IMR-90 (cell line): Measurements from ENCODE around the gene RPS19BP1.

ENCODE experiments used
- CEBPB ChIP-seq: IDR thresholded peaks from 2 replicates; pipeline ENCODE4 v1.6.1; 2012; ENCODE audit warnings: low read depth, low read length, improper control_type of control experiment
- CTCF ChIP-seq: conservative IDR thresholded peaks from 2 replicates; pipeline ENCODE4 v1.5.1; 2012; ENCODE audit warnings: mild to moderate bottlenecking, low read depth, low read length, improper control_type of control experiment
- ELK1 ChIP-seq: fragments of 150-350 bp; IDR thresholded peaks from 2 replicates; pipeline ENCODE4 v1.6.1; 2016; ENCODE audit warnings: low read depth, mild to moderate bottlenecking, low read length, moderate library complexity, borderline replicate concordance
- MAFK ChIP-seq: IDR thresholded peaks from 2 replicates; pipeline ENCODE4 v1.6.1; 2012; ENCODE audit warnings: low read depth, low read length, improper control_type of control experiment
- MXI1 ChIP-seq: IDR thresholded peaks from 2 replicates; pipeline ENCODE4 v1.6.1; 2012; ENCODE audit warnings: low read depth, mild to moderate bottlenecking, low read length, moderate library complexity, borderline replicate concordance
- NFE2L2 ChIP-seq: fragments of 150-350 bp; IDR thresholded peaks from 2 replicates; pipeline ENCODE4 v1.6.1; 2016; ENCODE audit warnings: low read depth, mild to moderate bottlenecking, low read length
- POLR2A ChIP-seq: IDR thresholded peaks from 2 replicates; pipeline ENCODE4 v1.6.1; 2012; ENCODE audit warnings: mild to moderate bottlenecking, low read depth, low read length
- RAD21 ChIP-seq: IDR thresholded peaks from 2 replicates; pipeline ENCODE4 v1.6.1; 2012; ENCODE audit warnings: low read length, improper control_type of control experiment
- RCOR1 ChIP-seq: IDR thresholded peaks from 2 replicates; pipeline ENCODE4 v1.6.1; 2012; ENCODE audit warnings: mild to moderate bottlenecking, low read length, improper control_type of control experiment; ENCODE audit not compliant: insufficient replicate concordance
- SMC3 ChIP-seq: fragments of 150-350 bp; IDR thresholded peaks from 2 replicates; pipeline ENCODE4 v1.6.1; 2016; ENCODE audit warnings: low read depth, mild to moderate bottlenecking, antibody characterized with exemption, low read length, moderate library complexity
- USF2 ChIP-seq: fragments of 150-350 bp; IDR thresholded peaks from 2 replicates; pipeline ENCODE4 v1.6.1; 2017; ENCODE audit warnings: mild to moderate bottlenecking, antibody characterized with exemption, low read length, low read depth

GRCh38 chr22:39496131-39496838 is 36.3 kb downstream of the RPS19BP1 start:
- TF ChIP-seq CTCF (peak; percentile 70), RCOR1 (no peak), RAD21 (peak; percentile 50), SMC3 (no peak), POLR2A (no peak), CEBPB (no peak), MAFK (0 out of 2 replicates have a peak, but pooled peaks have one; percentile 10), NFE2L2 (no peak), ELK1 (no peak), USF2 (no peak), MXI1 (no peak)
